H7 (cell line): ENCODE results near the gene GMIP. TPM values are rescaled to one million over a fixed set of nuclear protein-coding genes. Genes with fewer than 3 reads are reported as not detected.
A peak's percentile ranks its signal among the peaks of the same experiment; 100 is the strongest.

ENCODE experiments used
- DNase-seq: peaks from one replicate; pipeline ENCODE4 v3.0.0; 2012
- H3K27me3 ChIP-seq: 2 replicates; pipeline ENCODE4 v1.6.0; 2011; ENCODE audit warnings: mild to moderate bottlenecking, low read length; ENCODE audit not compliant: control insufficient read depth, insufficient read depth
- H3K36me3 ChIP-seq: replicated peaks from 2 replicates; pipeline ENCODE4 v1.5.1; 2011; ENCODE audit warnings: low read length; ENCODE audit not compliant: control insufficient read depth, insufficient read depth
- H3K4me3 ChIP-seq: 2 replicates; pipeline ENCODE4 v1.5.1; 2011; ENCODE audit warnings: low read depth, mild to moderate bottlenecking, control low read depth, low read length, moderate library complexity; ENCODE audit not compliant: insufficient read depth
- total RNA-seq: library from RNA; depleted of rRNA; stranded (reverse); fragments of >200 nt; shearing (Covaris generic); gene quantifications from 2 replicates; pipeline ENCODE4 v1.2.3, GENCODE V29; 2014

The GMIP gene
- total RNA-seq, 1 experiment from 2014 or later = 6.6 TPM

GRCh38 chr19:19663256-19664120 lies 20.0 kb upstream of the GMIP start, which contains the start of gene ATP13A1:
Gene ATP13A1 (minus strand): TSS chr19:19663676. CDS start chr19:19663666, 10 bp downstream.
- Histone ChIP-seq H3K4me3 (peak within 1 kb of the TSS; percentile 100), H3K27me3 (no peaks in the 10 kb centered on the region)
- peak; percentile 98 for DNase-seq

GRCh38 chr19:19662871-19663255 lies 19.4 kb upstream of the GMIP start:
- Histone ChIP-seq H3K36me3 (peaks cover 21% of the 10 kb centered on the region), H3K4me3 (peak overlapping the region; percentile 100), H3K27me3 (no peaks in the 10 kb centered on the region)
- DNase-seq = no peak

More at GRCh38 chr19:19663256-19664120, 20.0 kb upstream of the GMIP start, which contains the start of gene ATP13A1:
- peaks cover 16% of the 10 kb centered on the region for H3K36me3 ChIP-seq

- Histone ChIP-seq H3K4me3 (0 out of 2 replicates have a peak overlapping the region, but pooled peaks have one; percentile 100), H3K27me3 (no peaks in the 10 kb centered on the region), H3K36me3 (peaks cover 26% of the 10 kb centered on the region)
- DNase-seq = peak; percentile 15
Observed at GRCh38 chr19:19662344-19662743, 18.9 kb upstream of the GMIP start.

- DNase-seq = peak; percentile 48
- H3K36me3 ChIP-seq = peaks cover 32% of the 10 kb centered on the region
- H3K4me3 ChIP-seq = no peak overlapping the region; the same call in 1 of the 2 replicates
- H3K27me3 ChIP-seq = no peaks in the 10 kb centered on the region
Observed at GRCh38 chr19:19661675-19662251, 18.3 kb upstream of the GMIP start.

- DNase-seq = peak; percentile 13
- Histone ChIP-seq H3K27me3 (no peaks in the 10 kb centered on the region), H3K36me3 (peaks cover 37% of the 10 kb centered on the region), H3K4me3 (no peak overlapping the region)
Observed at GRCh38 chr19:19661141-19661674, 17.8 kb upstream of the GMIP start.

- Histone ChIP-seq H3K27me3 (no peaks in the 10 kb centered on the region), H3K4me3 (no peak overlapping the region), H3K36me3 (peaks cover 49% of the 10 kb centered on the region)
- peak; percentile 22 for DNase-seq
Observed at GRCh38 chr19:19659646-19660245, 16.3 kb upstream of the GMIP start.

GRCh38 chr19:19657397-19657783 lies 13.9 kb upstream of the GMIP start:
- peak; percentile 15 for DNase-seq
- H3K36me3 ChIP-seq = peaks cover 64% of the 10 kb centered on the region
- no peaks in the 10 kb centered on the region for H3K27me3 ChIP-seq
- H3K4me3 ChIP-seq = no peak overlapping the region

- peaks cover 63% of the 10 kb centered on the region for H3K36me3 ChIP-seq
Observed at GRCh38 chr19:19656451-19657396, 13.3 kb upstream of the GMIP start.

GRCh38 chr19:19655641-19656343 lies 12.3 kb upstream of the GMIP start:
- Histone ChIP-seq H3K4me3 (no peak overlapping the region), H3K36me3 (peaks cover 72% of the 10 kb centered on the region), H3K27me3 (no peaks in the 10 kb centered on the region)
- DNase-seq = peak; percentile 51

More at GRCh38 chr19:19656451-19657396, 13.3 kb upstream of the GMIP start:
- Histone ChIP-seq H3K27me3 (no peaks in the 10 kb centered on the region), H3K4me3 (no peak overlapping the region)
- peak; percentile 44 for DNase-seq

- peak; percentile 42 for DNase-seq
- peaks cover 74% of the 10 kb centered on the region for H3K36me3 ChIP-seq
- H3K4me3 ChIP-seq = no peak overlapping the region
- no peaks in the 10 kb centered on the region for H3K27me3 ChIP-seq
Observed at GRCh38 chr19:19655051-19655594, 11.7 kb upstream of the GMIP start.

GRCh38 chr19:19654441-19654840 lies 11.0 kb upstream of the GMIP start:
- Histone ChIP-seq H3K27me3 (no peaks in the 10 kb centered on the region), H3K4me3 (no peak overlapping the region), H3K36me3 (peaks cover 74% of the 10 kb centered on the region)
- DNase-seq = no peak

GRCh38 chr19:19653597-19654147 lies 10.2 kb upstream of the GMIP start:
- Histone ChIP-seq H3K27me3 (no peaks in the 10 kb centered on the region), H3K4me3 (no peak overlapping the region), H3K36me3 (peaks cover 74% of the 10 kb centered on the region)
- DNase-seq = peak; percentile 63
